HG03469 (cell line): ENCODE results near the gene CMBL.
"Not testable (repeated sequence)": the region's sequence is repeated elsewhere in the genome, so short reads cannot be mapped to it uniquely, and the experiment has no call there.

Experiments used
- ATAC-seq: cut with Tn5 transposase; IDR thresholded peaks from one replicate; pipeline ENCODE4 v1.9.1; 2021; ENCODE audit warnings: mild to moderate bottlenecking, moderate library complexity, moderate number of reproducible peaks; ENCODE audit not compliant: unreplicated experiment

The CMBL gene

DNA sequence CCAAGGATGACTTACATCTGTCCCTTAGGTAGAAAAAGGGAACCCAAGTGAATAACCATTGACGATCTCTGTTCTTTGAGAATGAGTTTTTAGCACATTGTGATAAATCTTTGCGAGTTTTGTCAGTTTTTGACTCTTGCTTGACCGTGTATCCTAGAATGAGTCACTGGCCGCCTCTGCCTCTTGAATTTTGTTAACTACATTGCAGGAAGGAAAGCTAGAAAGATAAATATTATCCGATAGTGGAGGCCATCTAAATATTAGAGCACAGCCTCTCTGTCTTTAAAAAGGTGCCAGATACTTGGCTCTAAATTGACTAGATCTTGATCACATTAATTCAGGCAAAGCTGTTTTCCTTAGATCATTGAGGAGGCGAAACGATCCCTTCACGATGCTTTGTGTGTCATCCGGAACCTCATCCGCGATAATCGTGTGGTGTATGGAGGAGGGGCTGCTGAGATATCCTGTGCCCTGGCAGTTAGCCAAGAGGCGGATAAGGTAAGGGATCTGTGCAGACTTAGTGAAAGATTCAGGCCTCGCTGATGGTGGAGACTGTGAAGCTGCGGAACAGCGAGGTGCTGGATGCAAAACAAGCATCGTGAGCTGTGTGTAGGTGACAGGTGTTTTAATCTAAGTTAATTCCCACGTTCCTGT is 45.5 kb downstream of the CMBL start:
- ATAC-seq, result no peak

DNA sequence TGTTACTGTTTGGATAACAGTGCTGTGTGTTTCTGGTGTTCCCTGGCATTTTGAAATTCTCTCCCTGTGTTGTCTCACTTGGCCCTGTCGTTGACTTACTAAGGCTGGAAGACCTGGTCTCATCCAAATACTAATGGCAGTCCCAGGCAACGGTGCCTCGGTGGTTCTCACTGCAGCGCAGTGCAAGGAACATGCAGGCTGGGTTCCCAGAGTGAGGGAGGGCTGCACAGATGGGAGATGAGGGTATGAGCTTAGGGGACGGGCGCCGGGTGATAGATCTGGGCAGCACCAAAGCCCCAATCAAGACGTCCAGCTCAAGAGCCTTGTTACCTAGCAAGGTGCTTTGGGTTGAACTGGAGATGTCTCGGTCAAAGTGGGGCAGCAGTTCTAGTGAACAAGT is 46.6 kb downstream of the CMBL start:
- ATAC-seq, result no peak

DNA sequence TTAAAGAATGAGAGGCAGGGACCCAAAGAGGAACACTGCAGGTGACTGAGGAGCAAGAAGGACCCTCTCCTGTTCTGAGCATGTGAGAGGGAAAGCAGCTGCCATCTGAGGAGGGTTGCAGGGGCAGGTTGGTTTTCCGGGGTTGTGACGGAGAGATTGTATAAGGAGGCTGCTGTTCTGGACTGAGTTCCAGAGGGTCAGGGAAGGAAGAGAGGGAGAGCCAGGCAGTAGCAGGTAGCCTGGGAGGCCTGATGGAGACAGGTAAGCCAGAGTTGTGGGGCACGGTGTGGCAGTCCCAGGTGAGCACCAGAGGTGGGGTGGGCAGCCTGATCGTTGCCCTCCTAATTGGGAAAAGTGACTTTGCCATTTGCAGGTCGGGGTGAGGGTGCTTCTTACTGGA is 47.8 kb downstream of the CMBL start:
- no peak for ATAC-seq

GRCh38 chr5:10257870-10258269 is 49.8 kb downstream of the CMBL start:
- no peak for ATAC-seq

DNA sequence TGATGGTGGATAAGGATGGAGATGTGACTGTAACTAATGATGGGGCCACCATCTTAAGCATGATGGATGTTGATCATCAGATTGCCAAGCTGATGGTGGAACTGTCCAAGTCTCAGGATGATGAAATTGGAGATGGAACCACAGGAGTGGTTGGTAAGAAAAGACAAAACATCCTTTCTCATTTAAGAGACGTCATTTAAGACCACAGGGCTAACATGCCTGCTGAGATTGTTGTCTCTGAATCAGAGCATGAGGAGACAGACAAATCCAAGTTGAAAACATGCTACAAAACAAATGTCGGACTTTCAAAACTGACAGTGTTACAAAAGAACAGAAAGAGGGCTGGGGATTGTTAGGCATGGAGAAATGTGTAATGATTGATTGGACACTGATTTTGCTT is 53.0 kb downstream of the CMBL start:
- ATAC-seq, result no peak

GRCh38 chr5:10253390-10253789 is 54.3 kb downstream of the CMBL start:
- ATAC-seq, result no peak

DNA sequence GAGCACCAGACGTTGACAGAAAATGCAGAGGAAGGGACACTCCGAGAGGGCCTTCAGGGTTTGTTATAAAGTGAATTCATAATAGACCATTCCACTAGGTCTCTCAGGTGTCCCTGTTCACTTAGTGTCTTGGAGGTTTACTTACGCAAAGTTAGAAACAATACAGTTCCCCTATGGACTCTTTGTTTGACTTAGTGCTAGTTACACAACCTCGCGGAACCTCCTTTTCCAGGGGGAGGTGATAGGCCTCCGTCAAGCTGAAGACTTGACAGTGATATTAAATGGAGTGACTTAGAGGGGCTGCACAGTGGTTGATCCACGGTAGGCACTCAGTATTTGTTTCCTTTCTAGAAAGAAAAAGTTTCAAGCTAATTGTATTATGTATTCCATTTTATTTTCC is 56.3 kb downstream of the CMBL start:
- no peak for ATAC-seq

DNA sequence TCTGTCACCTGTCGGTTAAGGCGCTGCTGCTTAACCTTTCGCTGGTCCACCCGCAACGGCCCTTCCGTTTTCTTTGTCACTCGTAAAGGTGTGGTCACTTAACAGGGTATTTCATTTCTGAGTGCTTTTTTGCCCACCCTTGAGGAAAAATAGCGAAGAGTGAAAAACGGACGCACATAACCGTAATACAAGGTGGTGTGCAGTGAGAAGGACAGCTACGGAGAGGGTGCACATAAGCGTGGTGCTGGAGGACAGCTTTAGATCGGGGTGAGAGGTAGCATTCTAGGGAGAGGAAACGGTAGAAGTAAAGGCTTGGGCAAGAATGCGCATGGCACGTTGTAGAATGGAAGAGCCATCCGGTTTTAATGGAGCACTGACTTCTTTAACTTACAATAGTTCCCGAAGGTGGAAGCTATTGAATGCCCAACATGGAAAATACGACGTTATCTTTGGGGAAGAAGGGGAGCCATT is 56.9 kb downstream of the CMBL start:
- no peak for ATAC-seq

DNA sequence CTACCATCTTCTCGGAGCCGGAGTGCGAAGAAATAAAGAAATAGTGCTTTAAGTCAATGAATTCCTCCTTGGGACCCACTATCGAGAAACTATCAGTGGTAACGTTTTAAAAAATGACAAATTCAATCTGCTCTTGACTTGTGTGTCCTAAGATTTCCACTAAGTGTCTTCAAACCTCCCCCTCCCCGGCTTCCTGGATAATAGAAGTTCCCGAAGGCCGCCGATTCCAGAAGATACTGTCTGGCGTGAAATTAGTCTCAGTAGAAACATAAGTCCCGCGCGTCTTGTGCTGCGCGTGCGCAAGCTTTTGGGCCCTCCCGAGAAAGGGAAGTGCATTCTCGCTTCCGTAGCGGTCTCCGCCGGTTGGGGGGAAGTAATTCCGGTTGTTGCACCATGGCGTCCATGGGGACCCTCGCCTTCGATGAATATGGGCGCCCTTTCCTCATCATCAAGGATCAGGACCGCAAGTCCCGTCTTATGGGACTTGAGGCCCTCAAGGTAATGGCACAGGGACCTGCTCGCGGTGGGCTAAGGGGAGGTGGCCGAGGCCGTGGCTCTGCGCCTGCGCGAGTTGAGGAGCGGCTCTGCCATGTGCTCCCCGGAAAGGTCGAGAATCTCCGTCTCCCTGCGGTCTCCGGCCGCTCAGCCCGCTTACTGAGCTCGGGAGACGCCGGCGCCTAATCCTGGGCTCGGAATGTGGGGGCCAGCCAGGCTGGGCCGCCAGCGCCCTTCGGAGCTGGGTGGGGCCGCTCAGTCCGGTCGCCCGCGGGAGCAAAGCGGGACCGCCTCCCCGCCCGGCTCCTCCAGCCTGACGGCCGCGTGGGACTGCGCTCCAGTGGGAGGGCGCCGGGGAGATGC is 57.5 kb downstream of the CMBL start, which contains the start of gene CCT5:
Gene CCT5 (plus strand): TSS at position 333 of the 858 bp plus-strand sequence. CDS start 61 bp downstream, at position 394.
- ATAC-seq, result peak; percentile 72

DNA sequence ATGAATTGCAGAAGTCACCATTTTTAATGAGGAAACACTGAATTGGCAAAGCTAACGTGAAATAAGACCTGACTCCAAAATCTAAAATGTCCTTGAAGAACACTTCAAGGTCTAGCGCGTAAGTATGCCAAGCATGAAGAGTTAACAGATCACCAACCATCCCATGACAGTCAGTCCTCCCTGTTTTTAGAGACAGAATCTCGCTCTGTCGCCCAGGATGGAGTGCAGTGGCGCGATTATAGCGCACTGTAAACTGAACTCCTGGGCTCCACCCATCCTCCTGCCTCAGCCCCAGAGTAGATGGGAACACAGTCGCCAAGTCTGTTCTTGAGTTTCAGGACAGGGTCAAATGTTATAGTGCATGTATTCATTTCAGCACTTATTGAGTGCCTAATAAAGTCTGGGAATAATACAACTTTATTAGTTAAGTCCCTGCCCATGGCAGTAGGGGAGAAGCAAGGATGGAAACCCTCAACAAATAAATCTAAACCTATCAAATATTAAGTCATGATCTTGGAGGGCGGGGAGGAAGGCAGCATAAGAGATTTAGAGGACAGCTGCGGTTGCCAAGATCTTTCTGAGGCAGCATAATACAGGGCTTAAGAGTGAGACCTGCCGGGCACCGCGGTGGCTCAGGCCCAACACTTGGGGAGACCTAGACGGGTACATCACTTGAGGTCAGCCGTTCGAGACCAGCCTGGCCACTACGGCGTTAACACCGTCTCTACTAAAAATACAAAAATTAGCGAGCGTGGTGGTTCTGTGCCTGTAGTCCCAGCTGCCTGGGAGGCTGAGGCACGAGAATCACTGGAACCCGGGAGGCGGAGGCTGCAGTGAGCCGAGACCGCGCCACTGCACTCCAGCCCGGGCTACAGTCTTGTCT is 59.1 kb downstream of the CMBL start:
- no peak for ATAC-seq

DNA sequence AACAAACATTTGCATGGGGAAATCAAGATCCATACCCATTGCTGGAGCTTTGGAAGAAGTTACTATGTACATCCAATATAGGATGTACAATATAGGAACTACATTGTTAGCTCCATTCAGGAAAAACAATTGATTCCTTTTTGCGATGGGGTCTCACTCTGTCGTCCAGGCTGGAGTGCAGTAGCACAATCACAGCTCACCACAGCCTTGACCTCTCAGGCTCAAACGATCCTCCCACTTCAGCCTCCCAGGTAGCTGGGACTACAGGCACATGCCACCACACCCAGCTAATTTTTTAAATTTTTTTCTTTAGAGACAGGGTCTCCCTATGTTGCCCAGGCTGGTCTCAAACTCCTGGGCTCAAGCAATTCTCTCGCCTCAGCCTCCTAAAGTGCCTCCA is 60.5 kb downstream of the CMBL start:
- ATAC-seq, result not testable (repeated sequence)

DNA sequence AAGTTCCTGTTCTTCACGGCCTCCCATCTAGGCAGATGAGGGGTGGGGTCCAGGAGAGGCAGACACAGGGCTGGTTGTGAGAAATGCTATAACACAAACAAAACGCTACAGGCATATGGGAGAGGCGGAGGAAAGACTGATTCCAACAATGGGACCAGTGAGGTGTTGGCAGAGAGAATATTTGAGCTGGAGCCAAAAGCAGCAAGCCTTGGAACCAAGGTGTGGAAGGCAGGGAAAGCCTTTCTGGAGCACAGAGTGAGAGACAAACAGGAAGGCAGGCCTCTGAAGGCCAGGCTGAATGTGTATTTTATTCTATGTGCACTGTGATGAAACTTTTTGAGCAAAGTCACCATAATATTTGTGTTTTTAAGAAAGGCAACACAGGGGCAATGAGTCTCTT is 60.9 kb downstream of the CMBL start:
- ATAC-seq, result no peak

DNA sequence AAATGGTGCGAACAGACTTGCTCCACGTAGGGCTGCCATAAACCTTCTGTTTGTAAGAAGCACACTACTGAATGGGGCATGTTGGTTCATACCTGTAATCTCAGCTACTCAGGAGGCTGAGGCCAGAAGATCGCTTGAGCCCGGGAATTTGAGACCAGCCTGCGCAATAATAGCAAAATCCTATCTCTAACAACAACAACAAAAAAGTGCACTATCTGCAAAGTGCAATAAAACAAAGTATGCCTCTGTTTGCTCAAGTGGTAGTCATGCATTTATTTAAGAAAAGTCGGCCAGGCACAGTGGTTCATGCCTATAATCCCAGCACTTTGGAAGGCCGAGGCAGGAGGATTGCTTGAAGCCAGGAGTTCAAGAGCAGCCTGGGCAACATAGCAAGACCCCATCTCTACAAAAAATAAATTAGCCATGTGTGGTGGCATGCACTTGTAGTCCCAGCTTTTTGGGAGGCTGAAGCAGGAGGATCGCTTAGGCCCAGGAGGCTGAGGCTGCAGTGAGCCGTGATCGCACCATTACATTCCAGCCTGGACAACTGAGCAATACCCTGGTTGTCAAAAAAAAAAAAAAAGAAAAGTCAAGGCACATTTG is 63.3 kb downstream of the CMBL start:
- no peak for ATAC-seq

GRCh38 chr5:10243660-10244240 is 64.0 kb downstream of the CMBL start:
- no peak for ATAC-seq

- ATAC-seq, result no peak
Measured at GRCh38 chr5:10235350-10235749, 72.4 kb downstream of the CMBL start.

- ATAC-seq, result no peak
Measured at GRCh38 chr5:10233505-10233904, 74.2 kb downstream of the CMBL start.

GRCh38 chr5:10233011-10233410 is 74.7 kb downstream of the CMBL start:
- no peak for ATAC-seq

GRCh38 chr5:10232386-10232785 is 75.3 kb downstream of the CMBL start:
- no peak for ATAC-seq

DNA sequence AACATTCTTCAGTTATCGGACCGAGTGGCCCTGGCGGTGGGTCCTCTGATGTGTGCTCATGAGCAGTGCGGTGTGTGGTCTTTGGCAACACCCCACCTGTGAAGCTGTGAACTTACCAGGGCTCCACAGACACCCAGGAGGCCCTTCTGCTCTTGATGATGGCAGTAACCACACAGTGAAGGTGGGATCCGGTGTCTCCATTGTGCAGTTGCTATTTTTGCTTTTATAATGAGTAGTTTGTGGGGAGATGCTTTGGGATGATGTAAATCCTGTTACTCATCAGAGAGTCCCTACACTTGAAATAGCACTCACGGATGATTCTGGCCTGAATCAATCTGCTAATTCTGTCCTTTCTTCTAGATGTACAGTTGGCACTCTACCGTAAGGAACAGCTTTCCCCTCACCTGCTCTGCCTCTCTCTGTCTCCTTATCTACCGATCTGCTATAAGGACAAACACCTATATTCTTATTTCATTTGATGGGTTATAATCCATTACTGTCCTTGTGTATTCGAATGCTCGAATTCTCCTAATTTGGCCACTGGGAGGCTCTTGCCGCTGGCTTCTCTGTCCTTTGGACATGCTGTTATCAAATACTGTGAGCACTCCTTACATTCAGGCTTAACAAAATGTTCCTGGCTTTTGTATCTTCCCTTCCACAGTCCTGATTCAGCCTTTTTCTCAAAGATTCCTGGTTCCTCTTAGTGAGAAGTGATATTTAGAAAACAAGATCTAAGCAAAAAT is 78.2 kb downstream of the CMBL start:
- no peak for ATAC-seq

DNA sequence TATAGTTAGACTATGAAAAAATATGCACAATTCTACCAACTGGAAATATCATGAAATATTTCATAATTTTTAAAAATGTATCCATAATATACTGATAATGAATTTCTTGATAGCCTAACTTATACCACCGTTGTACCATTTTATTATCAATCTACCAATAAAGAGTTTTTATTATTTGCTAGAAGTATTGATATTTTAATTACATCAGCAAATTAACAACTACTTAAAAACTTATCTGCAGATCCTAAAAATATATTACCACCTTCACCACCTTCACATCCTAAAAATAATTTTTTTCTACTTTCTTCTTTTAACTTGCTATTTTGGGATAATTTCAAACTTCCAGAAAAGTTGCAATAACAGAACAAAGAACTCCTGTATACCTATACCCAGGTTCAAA is 79.4 kb downstream of the CMBL start:
- no peak for ATAC-seq
